IPS-NIHi11 (cell line): Measurements from ENCODE around the gene ZMYND11.
"Not testable (repeated sequence)": the region's sequence is repeated elsewhere in the genome, so short reads cannot be mapped to it uniquely, and the experiment has no call there.

ENCODE experiments used
- DNase-seq: peaks from one replicate; pipeline ENCODE4 v3.0.0; 2012; ENCODE audit warnings: mixed read lengths, low spot score

Gene ZMYND11

DNA sequence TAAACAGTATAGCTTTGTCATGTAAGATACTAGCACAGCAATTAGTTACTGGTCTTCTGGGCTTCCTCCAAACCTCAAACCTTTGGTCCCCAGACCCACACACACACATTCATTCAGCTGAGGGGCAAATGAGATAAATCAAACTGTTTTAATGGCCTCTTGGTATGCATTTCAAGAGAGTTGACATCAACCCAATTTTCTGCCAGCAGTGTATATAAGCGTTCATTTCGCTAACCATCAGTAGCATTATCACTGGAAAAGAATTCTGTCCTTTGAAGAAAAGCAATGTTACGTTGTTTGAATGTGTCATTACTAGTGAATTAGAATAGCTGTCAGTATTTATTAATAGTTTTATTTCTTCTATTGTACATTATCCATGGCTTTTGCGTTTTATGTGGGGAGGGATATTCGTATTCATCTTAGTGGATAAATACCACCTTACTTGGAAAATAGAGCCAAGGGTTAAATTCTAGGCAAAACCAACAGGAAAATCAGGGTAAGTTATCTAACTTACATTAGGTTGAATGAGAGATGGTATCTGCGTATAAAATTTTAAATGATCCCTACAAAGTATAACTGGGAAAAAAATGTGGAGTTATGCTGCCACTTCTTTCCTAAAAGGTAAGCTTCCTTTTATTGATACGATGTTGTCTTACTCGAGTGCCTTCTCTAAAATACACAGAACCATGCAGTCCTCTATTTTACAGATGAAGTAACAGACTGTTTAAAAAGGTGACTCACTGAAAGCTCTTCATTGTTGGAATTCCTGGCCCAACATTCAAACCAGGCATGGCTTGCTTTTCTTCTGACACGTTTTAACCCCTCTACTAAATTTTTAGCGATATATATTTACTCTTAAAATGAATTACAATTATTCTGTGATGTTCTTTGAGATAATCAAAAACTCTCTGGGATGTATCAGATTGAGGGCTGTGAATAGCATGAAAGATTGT is 2.0 kb upstream of the ZMYND11 start:
- no peak for DNase-seq

GRCh38 chr10:134247-135131 is 766 bp upstream of the ZMYND11 start:
- peak; percentile 64 for DNase-seq

- peak; percentile 60 for DNase-seq
Observed at GRCh38 chr10:135601-136464, 578 bp downstream of the ZMYND11 start.

- DNase-seq: no peak
Observed at GRCh38 chr10:136465-136762, 1.2 kb downstream of the ZMYND11 start.

GRCh38 chr10:137031-137430 is 1.8 kb downstream of the ZMYND11 start:
- peak; percentile 57 for DNase-seq

DNA sequence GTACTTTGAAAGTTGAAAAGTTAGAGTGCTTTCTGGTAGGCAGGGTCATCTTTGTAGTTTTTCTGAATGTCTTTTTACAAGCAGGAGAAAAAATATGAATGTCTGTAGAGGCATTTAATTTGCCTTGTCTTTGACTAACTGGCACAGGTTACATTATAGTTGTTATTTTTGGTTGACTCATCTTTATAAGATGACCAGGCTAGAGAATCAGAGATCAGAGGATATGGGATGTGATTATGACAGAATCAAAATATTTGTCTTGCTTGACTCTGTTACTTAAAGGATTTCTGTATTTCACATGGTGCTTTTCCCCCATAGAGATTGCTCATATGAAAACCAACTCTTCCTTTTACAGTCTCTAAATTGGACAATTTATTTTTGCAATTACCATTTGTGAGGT is 2.4 kb downstream of the ZMYND11 start:
- DNase-seq: no peak

- no peak for DNase-seq
Observed at GRCh38 chr10:142371-142770, 7.1 kb downstream of the ZMYND11 start.

DNA sequence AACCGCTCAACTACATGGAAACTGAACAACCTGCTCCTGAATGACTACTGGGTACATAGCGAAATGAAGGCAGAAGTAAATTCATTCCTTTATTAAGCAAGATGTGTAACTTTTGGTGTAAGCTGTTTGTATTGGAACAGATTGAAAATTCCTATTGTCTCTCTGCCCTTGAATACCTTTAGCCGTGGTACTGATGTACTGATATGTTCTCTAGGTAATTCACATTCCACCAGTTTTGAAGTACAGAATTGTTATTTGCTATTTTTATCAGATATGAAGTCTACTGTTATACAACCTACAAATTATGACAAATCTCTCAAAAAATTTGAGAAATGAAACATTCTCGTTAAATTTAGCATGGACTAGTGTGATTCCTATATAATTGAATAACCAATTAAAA is 17.7 kb downstream of the ZMYND11 start:
- DNase-seq: no peak

DNA sequence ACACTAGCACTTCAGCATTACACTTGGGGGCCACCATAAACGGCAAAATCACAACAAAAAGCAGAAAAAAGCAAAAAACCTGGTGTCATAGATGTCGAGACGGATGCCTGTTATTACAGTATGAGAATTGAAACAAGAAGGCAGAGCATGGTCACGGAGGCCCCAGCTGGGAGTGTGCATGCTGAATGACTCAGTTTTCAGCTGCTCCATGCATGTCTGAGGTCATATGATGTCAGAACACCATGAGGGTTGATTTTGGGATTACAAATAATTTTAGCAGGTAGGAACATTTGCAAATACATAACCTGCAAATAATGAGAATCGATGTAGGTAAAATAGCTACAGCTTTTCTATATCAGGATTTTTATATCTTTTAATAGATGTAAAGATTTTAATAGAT is 19.1 kb downstream of the ZMYND11 start:
- no peak for DNase-seq

GRCh38 chr10:167383-167782 is 32.1 kb downstream of the ZMYND11 start:
- DNase-seq: no peak

- DNase-seq: no peak
Observed at GRCh38 chr10:173741-174140, 38.5 kb downstream of the ZMYND11 start.

DNA sequence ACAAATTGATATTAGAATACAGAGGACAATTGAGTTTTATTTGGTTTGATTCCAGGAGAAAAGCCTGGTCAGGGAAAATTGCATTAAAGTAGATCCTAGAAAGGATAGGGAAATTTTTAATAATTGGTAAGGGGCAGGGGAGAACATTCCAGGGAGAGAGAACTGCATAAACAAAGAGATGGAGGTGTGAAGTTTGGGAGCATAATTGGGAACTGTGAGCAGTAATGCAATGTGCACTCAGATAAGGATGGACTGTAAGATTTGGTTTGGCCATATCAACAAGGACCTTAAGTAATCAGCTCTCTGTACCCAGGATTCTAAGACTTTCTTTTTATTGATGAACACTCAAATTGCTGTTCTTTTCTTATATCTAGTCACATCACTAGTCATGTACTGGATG is 41.4 kb downstream of the ZMYND11 start:
- DNase-seq: no peak

- no peak for DNase-seq
Observed at GRCh38 chr10:178208-178607, 43.0 kb downstream of the ZMYND11 start.

- no peak for DNase-seq
Observed at GRCh38 chr10:178723-179122, 43.5 kb downstream of the ZMYND11 start.

GRCh38 chr10:182441-183201 is 47.4 kb downstream of the ZMYND11 start:
- no peak for DNase-seq

GRCh38 chr10:184174-184573 is 48.9 kb downstream of the ZMYND11 start:
- no peak for DNase-seq

- no peak for DNase-seq
Observed at GRCh38 chr10:184911-185310, 49.7 kb downstream of the ZMYND11 start.

DNA sequence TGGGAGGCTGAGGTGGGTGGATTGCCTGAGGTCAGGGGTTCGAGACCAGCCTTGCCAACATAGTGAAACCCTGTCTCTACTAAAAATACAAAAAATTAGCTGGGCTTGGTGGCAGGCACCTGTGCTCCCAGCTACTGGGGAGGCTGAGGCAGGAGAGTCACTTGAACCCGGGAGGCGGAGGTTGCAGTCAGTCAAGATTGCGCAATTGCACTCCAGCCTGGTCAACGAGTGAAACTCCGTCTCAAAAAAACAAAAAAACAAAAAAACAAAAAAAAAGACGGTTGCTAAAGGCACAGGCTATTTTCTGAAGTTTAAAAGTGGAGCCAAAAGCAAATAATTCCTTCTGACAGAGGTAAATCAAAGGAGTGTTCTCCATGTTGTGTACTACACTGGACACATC is 50.3 kb downstream of the ZMYND11 start:
- not testable (repeated sequence) for DNase-seq

GRCh38 chr10:186911-187310 is 51.7 kb downstream of the ZMYND11 start:
- DNase-seq: no peak

- DNase-seq: no peak
Observed at GRCh38 chr10:188546-188945, 53.3 kb downstream of the ZMYND11 start.

DNA sequence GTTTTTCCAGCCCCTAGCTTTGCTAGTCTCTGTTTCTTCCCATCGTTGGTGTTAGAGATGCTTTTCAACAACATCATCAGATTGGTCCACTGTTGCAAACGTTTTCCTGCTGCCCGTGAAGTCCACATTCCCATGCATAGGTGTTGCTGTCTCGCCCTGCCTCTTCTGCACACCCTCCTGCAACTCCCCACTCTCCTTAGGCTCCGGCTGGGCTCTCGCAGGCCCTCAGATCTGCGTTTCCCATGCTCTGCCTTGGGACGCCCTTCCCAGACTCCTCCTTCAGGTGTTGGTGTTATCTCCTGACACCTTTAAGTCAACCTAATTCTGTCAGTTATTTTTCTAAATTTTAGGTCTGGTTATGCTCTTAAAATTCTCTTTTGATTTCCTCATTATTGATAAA is 55.0 kb downstream of the ZMYND11 start:
- no peak for DNase-seq
